Thymus (tissue), 11 donors: ENCODE data around the gene METTL1. TPM values are rescaled to one million over a fixed set of nuclear protein-coding genes. Genes with fewer than 3 reads are reported as not detected.

Source experiments
- DNase-seq, 9 donors: peaks; one replicate each; pipeline ENCODE4 v3.0.0-alpha.2; 2013; ENCODE audit warnings: low spot score in 9 of 9, low read depth in 6 of 9, missing footprints in 1 of 9
- H3K27ac ChIP-seq, 2 donors: one replicate each; pipeline ENCODE4 v1.5.1; 2013; ENCODE audit warnings: control low read depth in 1 of 2, low read depth in 1 of 2, low read length in 1 of 2, mild to moderate bottlenecking in 1 of 2, moderate library complexity in 1 of 2
- H3K27me3 ChIP-seq, 2 donors: one replicate each; pipeline ENCODE4 v1.5.1; 2013; ENCODE audit warnings: low read length in 1 of 2; ENCODE audit not compliant: control insufficient read depth in 2 of 2, insufficient read depth in 1 of 2
- H3K36me3 ChIP-seq, 2 donors: one replicate each; pipeline ENCODE4 v1.5.1; 2013; ENCODE audit warnings: low read length in 1 of 2, mild to moderate bottlenecking in 1 of 2, moderate library complexity in 1 of 2; ENCODE audit not compliant: control insufficient read depth in 2 of 2, insufficient read depth in 2 of 2
- H3K4me1 ChIP-seq, 2 donors: one replicate each; pipeline ENCODE4 v1.5.1; 2013; ENCODE audit warnings: low read length in 2 of 2; ENCODE audit not compliant: control insufficient read depth in 2 of 2, insufficient read depth in 2 of 2
- H3K4me3 ChIP-seq, 2 donors: one replicate each; pipeline ENCODE4 v1.5.1; 2013; ENCODE audit warnings: low read length in 2 of 2, control low read depth in 1 of 2, mild to moderate bottlenecking in 1 of 2
- H3K9me3 ChIP-seq, 2 donors: one replicate each; pipeline ENCODE4 v1.5.1; 2013; ENCODE audit warnings: low read length in 1 of 2, mild to moderate bottlenecking in 1 of 2; ENCODE audit not compliant: control insufficient read depth in 2 of 2, insufficient read depth in 1 of 2
- whole genome bisulfite sequencing: extraction: QIAGEN DNeasy Blood & Tissue Kit; methylation state at CpG from one replicate; pipeline ENCODE4 v1.1.7; 2013; 5-methylcytosine and 5-hydroxymethylcytosine counted together
- polyA plus RNA-seq: library from polyadenylated mRNA; stranded (reverse); fragments of 200-250 nt; gene quantifications from one replicate; pipeline ENCODE4 v1.2.3, GENCODE V29; 2013
- total RNA-seq: library from RNA; stranded (reverse); fragments of 120-200 nt; gene quantifications from one replicate; pipeline ENCODE4 v1.2.4, GENCODE V29; 2013
- donor health status: healthy.

Gene METTL1
- total and polyA plus RNA-seq, 2 donors: 10.6 to 12.9 TPM

GRCh38 chr12:57746025-57746424 lies 25.9 kb downstream of the METTL1 start:
- no peaks in the 10 kb centered on the region for H3K9me3 ChIP-seq

GRCh38 chr12:57745485-57745881 lies 26.4 kb downstream of the METTL1 start:
- peaks cover 0 to 2% of the 10 kb centered on the region in 2 donors for H3K27me3 ChIP-seq
- no peak for DNase-seq
- H3K4me3 ChIP-seq: peak overlapping the region; percentile 58 to 68
- H3K27ac ChIP-seq: peak overlapping the region; percentile 81 to 82
- no peaks in the 10 kb centered on the region for H3K9me3 ChIP-seq
- WGBS: 62% methylated on average over 8 of the region's 8 CpGs
- H3K36me3 ChIP-seq: peaks cover 14 to 39% of the 10 kb centered on the region in 2 donors
- H3K4me1 ChIP-seq: peaks cover 28 to 42% of the 10 kb centered on the region in 2 donors

More at GRCh38 chr12:57746025-57746424, 25.9 kb downstream of the METTL1 start:
- Histone ChIP-seq H3K27ac (no peak overlapping the region), H3K4me1 (peaks cover 22 to 42% of the 10 kb centered on the region in 2 donors), H3K36me3 (peaks cover 14 to 44% of the 10 kb centered on the region in 2 donors), H3K4me3 (no peak overlapping the region), H3K27me3 (peaks cover 0 to 2% of the 10 kb centered on the region in 2 donors)
- WGBS: 95% methylated on average over 3 of the region's 3 CpGs
- no peak for DNase-seq

- WGBS: under 1% methylated on average over 29 of the region's 29 CpGs
- H3K27me3 ChIP-seq: peaks cover 0 to 2% of the 10 kb centered on the region in 2 donors
- H3K36me3 ChIP-seq: peaks cover 14 to 35% of the 10 kb centered on the region in 2 donors
- peaks cover 30 to 45% of the 10 kb centered on the region in 2 donors for H3K4me1 ChIP-seq
- DNase-seq: peak; percentile 70 to 97 (median 88)
- H3K4me3 ChIP-seq: peak within 1 kb of the TSS; percentile 58 to 68
- peak within 1 kb of the TSS; percentile 82 to 89 for H3K27ac ChIP-seq
- H3K9me3 ChIP-seq: no peaks in the 10 kb centered on the region
These were observed 27.0 kb downstream of the METTL1 start, which contains the start of gene TSPAN31 for GRCh38 chr12:57744777-57745484. Gene TSPAN31, plus strand, starts transcription at chr12:57745039. Its CDS starts 116 bp downstream, at chr12:57745155.

- Histone ChIP-seq H3K4me1 (peaks cover 34 to 51% of the 10 kb centered on the region in 2 donors), H3K27ac (peak overlapping the region; percentile 82 to 89), H3K4me3 (peak overlapping the region; percentile 58 to 68), H3K9me3 (no peaks in the 10 kb centered on the region), H3K27me3 (peaks cover 0 to 4% of the 10 kb centered on the region in 2 donors), H3K36me3 (peaks cover 18 to 35% of the 10 kb centered on the region in 2 donors)
- DNase-seq: peak in 1 of 9 donors; percentile 57
- WGBS: 12% methylated on average over 21 of the region's 21 CpGs
These were observed 27.6 kb downstream of the METTL1 start for GRCh38 chr12:57744194-57744776.

GRCh38 chr12:57743769-57744168 lies 28.1 kb downstream of the METTL1 start:
- WGBS: 95% methylated on average over 2 of the region's 2 CpGs

GRCh38 chr12:57741844-57742738 lies 29.8 kb downstream of the METTL1 start:
- Histone ChIP-seq H3K27me3 (peaks cover 0 to 15% of the 10 kb centered on the region in 2 donors), H3K27ac (peak overlapping the region; percentile 47 to 82), H3K4me1 (peaks cover 34 to 60% of the 10 kb centered on the region in 2 donors), H3K36me3 (peaks cover 16 to 24% of the 10 kb centered on the region in 2 donors), H3K9me3 (no peaks in the 10 kb centered on the region), H3K4me3 (peak overlapping the region; percentile 57 to 58)
- WGBS: 21% methylated on average over 14 of the region's 14 CpGs
- DNase-seq: peak in 5 of 9 donors; percentile 49 to 82 (median 71)

More at GRCh38 chr12:57743769-57744168, 28.1 kb downstream of the METTL1 start:
- Histone ChIP-seq H3K27me3 (peaks cover 0 to 10% of the 10 kb centered on the region in 2 donors), H3K9me3 (no peaks in the 10 kb centered on the region), H3K27ac (peak overlapping the region in 1 of 2 donors; percentile 82), H3K4me3 (no peak overlapping the region), H3K36me3 (peaks cover 17 to 30% of the 10 kb centered on the region in 2 donors), H3K4me1 (peaks cover 34 to 56% of the 10 kb centered on the region in 2 donors)
- DNase-seq: no peak

GRCh38 chr12:57741413-57741789 lies 30.5 kb downstream of the METTL1 start:
- Histone ChIP-seq H3K36me3 (peaks cover 13 to 21% of the 10 kb centered on the region in 2 donors), H3K9me3 (no peaks in the 10 kb centered on the region), H3K4me3 (peak overlapping the region; percentile 57 to 58), H3K27me3 (peaks cover 0 to 20% of the 10 kb centered on the region in 2 donors), H3K27ac (peak overlapping the region; percentile 60 to 82), H3K4me1 (peaks cover 34 to 60% of the 10 kb centered on the region in 2 donors)
- DNase-seq: no peak
- 12% methylated on average over 1 of the region's 1 CpG for WGBS

- Histone ChIP-seq H3K4me1 (peaks cover 33 to 60% of the 10 kb centered on the region in 2 donors), H3K36me3 (peaks cover 9 to 25% of the 10 kb centered on the region in 2 donors), H3K4me3 (peak overlapping the region; percentile 57 to 58), H3K9me3 (no peaks in the 10 kb centered on the region), H3K27ac (peak overlapping the region; percentile 6 to 82), H3K27me3 (peaks cover 0 to 24% of the 10 kb centered on the region in 2 donors)
- WGBS: 17% methylated on average over 5 of the region's 5 CpGs
- peak in 8 of 9 donors; percentile 77 to 94 (median 82) for DNase-seq
These were observed 31.1 kb downstream of the METTL1 start for GRCh38 chr12:57740656-57741412.
